ENCODE data around the gene CDH4.

DNA sequence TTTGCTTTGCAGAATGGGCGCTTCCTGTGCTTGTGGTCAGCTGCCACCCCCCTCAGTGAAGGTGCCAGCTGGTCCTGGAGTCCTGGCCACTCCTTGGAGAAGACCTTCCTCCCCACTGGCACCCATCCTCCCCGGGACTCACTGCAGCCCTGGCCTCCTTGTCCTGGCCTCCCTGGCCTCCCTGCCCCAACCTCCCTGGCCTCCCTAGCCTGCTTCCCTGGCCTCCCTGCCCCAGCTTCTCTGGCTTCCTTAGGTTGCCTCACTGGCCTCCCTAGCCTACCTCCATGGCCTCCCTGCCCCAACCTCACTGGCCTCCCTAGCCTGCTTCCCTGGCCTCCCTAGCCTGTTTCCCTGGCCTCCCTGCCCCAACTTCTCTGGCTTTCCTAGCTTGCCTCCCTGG is 297.8 kb downstream of the CDH4 start:
- TF ChIP-seq POLR2AphosphoS5 (IDR thresholded peaks at IDR 0.05; ENCODE audit: low read depth, low read length) (no peak), SIN3A (IDR thresholded peaks at IDR 0.05; ENCODE audit: borderline replicate concordance, insufficient read depth, low read length) (no peak), TAF1 (IDR thresholded peaks at IDR 0.05; ENCODE audit: borderline replicate concordance, insufficient read depth, low read length) (no peak), FOXP2 (optimal IDR thresholded peaks at IDR 0.05; ENCODE audit: borderline replicate concordance, extremely low read depth, extremely low read length, insufficient read depth) (no peak)

All from PFSK-1 (cell line).